HG03521 (cell line): Measurements from ENCODE around the gene CEACAM1.
"Not testable (repeated sequence)": the region's sequence is repeated elsewhere in the genome, so short reads cannot be mapped to it uniquely, and the experiment has no call there.

Source experiments
- ATAC-seq: cut with Tn5 transposase; IDR thresholded peaks from one replicate; pipeline ENCODE4 v1.9.1; 2021; ENCODE audit warnings: mild to moderate bottlenecking, moderate library complexity; ENCODE audit not compliant: unreplicated experiment

CEACAM1 gene

DNA sequence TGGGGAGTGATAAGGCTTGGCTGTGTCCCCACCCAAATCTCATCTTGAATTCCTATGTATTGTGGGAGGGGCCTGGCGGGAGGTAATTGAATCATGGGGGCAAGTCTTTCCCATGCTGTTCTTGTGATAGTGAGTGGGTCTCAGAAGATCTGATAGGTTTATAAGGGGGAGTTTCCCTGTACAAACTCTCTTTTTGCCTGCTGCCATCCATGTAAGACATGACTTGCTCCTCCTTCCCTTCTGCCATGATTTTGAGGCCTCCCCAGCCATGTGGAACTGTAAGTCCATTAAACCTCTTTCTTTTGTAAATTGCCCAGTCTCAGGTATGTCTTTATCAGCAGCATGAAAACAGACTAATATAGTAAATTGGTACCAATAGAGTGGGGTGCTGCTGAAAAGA, 20.8 kb upstream of the CEACAM1 start:
- not testable (repeated sequence) for ATAC-seq

DNA sequence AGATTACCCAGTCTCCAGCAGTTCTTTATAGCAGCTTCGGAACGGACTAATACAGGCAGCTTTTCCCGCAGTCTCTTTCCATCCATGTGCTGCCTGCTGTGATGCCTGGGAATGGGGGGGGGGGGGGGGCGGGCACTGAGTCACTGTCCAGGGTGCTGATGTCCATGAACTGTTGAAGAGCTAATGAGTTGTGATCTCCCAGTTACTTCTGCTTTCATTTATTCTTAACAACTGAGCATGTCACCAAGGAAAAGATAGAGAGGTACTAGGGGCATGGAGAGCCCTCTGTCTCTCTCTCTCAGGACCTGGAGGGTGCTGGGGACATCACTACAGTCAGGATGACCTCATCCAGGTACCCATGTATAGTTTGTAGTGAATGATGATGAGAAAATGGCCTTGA, 20.3 kb upstream of the CEACAM1 start:
- no peak for ATAC-seq

DNA sequence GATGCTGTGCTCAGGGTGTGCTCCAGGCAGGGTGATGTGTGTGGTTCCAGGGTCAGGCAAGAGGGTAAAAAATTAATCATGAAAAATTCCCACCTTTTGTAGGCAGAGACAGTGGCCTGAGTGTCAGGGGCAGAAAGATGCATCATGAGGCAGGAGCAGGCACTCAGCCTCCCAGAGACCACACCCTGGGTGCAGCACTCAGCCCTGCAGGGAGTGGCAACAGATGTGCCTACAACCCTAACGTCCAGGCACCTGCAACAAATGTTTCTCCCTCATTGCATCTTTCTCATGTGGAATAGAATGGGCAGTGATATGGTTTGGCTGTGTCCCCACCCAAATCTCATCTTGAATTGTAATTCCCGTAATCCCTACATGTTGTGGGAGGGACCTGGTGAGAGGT, 19.6 kb upstream of the CEACAM1 start:
- ATAC-seq: no peak

DNA sequence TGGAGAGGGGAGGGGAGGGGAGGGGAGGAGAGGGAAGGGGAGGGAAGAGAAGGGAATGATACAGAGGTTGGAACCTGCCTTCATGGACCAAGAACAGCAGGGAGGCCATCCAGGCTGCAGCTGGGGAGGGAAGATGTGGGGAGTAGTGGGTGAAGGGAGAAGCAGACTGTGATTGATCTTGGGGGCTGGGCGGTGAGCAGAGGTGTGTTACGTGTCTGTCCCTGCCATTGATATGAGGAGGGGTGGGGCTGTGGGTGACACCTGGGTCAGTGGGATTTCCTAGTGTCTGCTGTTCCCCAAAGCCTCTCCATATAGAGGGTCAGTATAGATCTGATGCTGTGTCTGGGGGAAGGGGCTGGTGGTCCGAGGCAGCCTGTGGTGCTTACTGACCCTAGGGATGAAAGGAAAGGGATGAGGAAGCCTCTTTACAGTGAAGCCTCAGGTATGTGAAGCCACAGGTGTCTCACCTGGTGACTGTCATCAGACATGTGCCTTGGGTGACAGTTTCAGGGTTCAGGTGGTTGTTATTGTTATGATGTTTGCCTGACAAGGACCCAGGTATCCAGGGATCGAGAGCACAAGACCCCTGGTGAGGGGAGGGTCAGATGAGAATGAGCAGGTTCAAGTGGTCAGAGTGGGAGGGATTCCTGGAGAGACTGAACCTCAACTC, 18.7 kb upstream of the CEACAM1 start:
- ATAC-seq: no peak

DNA sequence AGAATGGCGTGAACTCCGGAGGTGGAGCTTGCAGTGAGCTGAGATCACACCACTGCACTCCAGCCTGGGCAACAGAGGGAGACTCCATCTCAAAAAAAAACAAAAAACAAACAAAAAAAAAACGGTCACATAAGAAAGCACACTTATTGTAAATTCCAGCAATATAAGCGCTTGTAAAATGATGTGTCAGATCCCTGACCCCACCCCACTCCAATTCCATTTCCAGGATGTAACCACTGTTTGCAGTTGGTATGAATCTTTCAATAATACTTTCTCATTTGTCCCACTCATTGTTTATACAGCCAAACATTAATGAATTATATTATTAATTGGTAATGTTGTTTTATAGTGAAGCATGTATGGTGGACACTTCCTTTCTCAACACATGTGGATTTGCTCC, 15.9 kb upstream of the CEACAM1 start:
- ATAC-seq: no peak

DNA sequence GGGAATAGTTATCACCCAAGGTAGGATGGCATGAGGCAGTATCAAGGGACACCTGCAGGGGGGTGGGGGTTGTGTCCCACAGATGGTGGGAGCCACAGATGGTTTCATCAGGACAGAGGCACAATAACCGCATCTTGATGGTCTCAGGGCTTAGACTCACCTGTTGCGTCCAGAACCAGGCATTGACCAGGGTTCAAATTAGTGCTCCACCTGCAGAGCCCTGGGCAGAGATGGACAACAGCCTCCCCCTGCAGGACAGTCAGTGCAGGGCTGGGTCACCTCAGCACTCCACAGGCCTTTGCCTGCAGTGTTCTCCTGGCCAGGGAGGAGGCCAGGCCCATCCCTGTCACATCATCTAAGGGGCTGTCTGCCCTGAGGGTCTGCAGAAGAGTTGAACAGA, 14.5 kb upstream of the CEACAM1 start:
- ATAC-seq: no peak

DNA sequence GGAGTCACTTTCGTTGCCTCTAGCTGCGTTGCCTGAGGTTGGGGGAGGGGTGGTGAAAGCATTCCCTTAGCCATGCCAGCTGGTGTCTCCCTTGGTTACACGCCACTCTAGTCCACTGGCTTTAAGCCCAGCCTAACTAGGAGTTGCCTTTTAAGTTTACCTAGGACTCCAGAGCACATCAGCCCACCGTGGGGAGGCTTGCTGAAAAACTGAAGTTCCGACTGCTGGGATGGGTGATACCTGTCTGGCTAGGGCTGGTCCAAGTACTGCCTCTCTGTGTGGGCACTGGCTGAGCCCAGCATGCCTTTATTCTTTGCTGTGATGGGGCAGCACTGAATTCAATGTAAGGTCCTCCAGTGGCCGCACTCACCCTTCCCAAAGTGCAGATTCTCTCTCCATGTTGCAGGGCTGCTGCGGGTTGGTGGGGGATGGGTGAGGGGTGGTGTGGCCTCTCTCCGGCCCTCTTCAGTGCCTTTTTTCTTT, 11.8 kb upstream of the CEACAM1 start:
- no peak for ATAC-seq

DNA sequence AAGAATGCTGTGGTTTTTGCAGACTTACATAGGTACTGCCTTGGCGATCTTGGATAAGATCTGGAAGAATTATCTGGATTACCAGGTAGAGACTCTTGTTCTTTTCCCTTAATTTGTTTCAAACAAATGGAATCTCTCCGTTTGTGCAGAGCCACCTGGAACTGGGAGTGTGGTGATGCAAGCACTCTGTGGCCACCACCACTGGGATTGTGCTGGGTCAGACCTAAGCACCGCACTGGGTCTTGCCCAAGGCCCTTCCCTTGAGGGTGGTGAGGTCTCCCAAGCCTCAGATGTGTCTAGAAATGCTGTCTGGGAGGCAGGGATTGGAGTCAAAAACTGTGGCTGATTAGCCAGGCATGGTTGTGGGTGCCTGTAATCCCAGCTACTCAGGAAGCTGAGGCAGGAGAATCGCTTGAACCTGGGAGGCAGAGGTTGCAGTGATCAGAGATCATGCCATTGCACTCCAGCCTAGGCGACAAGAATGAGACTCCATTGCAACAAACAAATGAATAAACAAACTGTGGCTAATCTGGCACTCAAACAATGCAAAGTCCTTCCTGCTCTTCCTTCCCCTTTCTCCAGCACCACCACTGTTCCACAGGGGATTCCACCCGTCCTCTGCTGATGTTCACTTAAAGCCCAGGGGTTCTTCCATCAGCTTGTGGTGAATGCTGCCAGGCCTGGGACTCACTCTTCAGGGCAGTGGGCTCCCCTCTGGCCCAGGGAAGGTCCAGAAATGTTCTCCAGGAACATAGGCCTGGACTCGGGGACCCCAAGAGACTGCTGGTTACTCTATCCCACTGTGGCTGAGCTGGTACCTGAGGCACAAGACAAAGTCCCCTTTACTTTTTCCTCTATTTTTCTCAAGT, 10.8 kb upstream of the CEACAM1 start:
- ATAC-seq: no peak

DNA sequence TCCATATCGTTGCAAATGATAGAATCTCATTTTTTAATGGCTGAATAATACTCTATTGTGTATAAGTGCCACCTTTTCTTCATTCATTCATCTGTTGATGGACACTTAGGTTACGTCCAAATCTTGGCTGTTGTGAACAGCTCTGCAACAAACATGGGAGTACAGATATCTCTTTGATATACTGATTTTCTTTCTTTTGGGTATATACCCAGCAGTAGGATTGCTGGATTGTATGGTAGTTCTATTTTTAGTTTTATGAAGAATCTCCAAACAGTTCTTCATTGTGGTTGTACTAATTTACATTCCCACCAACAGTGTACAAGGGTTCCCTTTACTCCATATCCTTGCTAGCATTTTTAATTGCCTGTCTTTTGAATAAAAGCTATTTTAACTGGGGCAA, 7.0 kb upstream of the CEACAM1 start:
- not testable (repeated sequence) for ATAC-seq

DNA sequence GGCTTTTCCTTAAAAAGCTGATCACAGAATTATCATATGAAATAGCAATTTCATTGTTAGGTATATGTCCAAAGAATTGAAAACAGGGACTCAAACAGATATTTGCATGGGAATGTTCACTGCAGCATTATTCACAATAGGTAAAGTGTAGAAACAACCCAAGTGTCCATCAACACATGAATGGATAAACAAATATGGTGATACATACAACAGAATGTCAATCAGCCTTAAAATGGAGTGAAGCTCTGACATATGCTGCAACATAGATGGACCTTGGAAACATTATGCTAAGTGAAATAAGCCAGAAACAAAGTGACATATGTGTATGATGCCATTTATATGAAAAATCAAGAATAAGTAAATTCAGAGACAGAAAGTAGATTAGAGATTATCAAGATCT, 6.1 kb upstream of the CEACAM1 start:
- ATAC-seq: no peak

DNA sequence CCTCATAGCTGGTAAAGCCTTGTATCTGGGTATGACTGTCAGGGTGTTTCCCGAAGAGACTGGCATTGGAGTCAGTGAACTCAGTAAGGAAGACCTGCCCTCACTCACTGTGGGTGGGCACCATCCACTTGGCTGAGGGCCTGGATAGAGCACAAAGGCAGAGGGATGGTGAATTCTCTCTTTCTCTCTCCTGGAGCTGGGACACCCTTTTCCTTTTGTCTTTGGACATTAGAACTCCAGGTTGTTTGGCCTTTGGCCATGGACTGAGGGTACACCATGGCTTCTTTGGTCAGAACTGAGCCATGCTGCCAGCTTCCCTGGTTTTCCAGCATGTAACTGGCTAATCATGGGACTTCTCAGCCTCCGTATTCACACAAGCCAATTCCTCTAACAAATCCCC, 4.6 kb upstream of the CEACAM1 start:
- no peak for ATAC-seq

DNA sequence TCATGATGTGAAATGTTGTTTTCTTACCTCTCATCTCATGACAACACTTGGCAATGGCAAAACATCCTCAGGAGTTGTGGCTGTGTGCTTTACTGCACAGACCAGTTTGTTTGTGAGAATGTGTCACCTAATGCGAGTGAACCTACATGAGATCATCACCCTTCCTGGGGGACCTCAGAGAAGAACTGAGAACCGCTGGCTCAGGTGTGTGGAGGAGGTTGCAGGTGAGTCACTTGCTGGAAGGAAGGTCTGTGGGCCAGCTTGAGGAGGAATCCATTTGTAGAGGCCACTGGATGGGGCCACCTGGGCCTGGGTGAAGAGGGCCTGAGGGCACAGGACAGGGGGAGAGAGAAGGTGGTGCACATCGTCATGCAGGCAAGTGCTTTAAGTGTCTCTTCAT, 3.0 kb upstream of the CEACAM1 start:
- ATAC-seq: no peak

DNA sequence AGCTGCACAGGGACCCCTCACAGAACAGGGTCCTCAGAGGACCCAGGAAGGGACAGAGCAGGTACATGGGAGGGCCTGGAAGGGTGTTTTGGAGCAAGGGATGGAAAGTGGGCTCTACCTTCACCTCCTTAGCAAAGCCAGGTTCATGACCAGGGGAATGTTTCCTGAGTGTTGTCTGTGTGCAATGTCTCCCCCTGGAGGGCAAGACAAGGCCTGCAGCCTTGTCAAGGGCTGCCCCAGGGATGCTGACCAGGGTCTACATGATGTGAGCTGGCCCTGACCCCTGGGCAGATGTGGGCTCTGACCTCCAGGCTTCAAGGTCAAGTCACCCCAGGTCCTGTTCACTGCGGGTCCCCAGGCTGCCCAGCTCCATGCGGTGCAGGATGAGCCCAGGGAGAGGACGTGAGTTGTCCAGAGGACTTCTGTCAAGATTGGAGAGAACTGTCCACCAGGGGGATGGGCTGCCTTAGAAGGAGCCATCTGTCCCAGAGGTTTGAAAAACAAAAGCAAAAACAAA, 1.0 kb upstream of the CEACAM1 start:
- ATAC-seq: no peak

DNA sequence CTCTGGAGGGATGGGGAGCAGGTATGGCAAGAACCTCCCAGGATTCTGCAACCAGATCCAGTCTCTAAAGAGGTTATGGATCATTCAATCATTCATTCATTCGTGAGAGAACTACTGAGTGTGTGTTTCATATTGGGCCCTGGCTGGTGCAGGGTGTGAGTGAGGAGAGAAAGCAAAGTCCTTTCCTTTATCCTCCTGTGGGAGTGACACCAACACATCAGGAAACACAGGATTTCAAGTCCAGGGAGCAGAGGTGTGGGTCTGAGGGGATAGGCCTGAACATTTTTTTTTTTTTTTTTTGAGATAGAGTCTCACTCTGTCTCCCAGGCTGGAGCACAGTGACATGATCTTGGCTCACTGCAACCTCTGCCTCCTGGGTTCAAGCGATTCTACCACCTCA, 3.3 kb downstream of the CEACAM1 start:
- ATAC-seq: no peak

DNA sequence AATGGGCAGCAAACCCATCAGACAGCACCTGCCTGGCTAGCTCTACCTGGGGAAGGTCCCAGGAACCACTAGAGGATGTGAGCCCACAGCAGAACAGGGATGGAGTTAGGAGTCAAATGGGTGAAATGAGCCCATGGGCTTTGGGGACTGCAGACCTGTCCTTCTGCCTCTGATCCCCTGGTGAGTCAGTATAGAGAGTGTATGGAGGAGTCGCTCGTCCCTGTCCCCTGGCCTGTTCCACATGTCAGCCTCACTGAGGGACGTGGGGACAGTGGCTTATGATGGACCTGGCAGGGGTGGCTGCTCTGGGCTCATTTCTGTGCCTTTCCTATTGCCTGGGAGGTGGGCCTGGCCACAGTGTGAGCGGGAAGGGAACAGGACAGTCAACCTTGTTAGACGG, 4.0 kb downstream of the CEACAM1 start:
- no peak for ATAC-seq

DNA sequence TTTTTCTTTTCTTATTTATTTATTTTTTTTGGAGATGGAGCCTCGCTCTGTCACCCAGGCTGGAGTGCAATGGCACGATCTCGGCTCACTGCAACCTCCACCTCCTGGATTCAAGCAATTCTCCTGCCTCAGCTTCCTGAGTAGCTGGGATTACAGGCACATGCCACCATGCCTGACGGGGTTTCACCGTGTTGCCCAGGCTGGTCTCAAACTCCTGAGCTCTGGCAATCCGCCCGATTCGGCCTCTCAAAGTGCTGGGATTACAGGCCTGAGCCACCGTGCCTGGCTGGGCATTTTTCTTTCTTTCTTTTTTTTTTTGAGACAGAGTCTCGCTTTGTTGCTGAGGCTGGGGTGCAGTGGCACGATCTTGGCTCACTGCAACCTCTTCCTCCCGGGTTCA, 6.0 kb downstream of the CEACAM1 start:
- not testable (repeated sequence) for ATAC-seq

DNA sequence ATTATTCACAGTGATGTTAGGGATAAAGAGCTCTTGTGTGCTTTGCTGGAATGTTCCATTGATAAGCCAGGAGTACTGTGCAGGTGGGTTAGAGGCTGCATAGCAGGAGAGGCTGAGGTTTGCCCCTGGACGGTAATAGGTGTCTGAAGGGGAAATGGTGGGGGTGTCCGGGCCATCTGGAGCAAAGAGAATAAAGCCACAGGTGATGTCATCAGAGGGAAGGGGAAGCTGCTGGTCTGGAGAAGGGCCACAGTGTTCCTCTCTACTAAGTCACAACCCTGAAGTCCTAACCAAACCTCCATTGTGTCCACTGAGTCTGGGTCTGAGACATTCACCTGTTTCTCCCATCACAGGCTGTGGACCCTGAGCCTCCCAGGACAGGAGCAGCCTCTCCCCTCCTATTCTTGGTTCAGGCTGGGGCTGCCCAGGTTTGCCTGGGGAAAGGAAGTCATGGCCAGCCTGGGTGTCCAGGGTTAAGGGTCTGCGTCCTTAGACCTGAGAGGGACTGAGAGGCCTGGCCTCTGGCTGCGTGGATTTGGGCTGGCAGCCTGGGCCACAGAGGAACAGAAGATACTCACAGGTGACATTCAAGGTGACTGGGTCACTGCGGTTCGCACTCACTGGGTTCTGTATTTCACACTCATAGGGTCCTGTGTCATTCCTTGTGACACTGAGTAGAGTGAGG, 6.8 kb downstream of the CEACAM1 start:
- ATAC-seq: no peak

DNA sequence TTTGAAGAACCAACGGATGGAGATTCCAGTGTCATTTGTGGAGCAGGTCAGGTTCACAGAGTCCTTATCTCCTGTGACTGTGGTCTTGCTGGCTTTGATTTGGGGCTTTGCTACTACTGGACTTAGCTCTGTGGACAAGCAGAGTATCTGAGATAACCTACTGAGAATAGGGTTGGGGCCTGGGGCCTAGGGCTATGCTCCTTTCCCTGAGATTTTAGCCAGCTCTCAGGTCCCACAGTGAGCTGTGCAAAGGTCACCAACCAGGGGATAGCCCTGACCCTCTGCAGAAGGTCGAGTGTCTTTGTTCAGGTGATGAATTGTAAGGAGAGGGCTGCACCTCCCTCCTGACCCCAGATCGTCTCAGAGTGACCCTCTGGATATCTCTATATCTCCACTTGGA, 9.2 kb downstream of the CEACAM1 start:
- no peak for ATAC-seq

DNA sequence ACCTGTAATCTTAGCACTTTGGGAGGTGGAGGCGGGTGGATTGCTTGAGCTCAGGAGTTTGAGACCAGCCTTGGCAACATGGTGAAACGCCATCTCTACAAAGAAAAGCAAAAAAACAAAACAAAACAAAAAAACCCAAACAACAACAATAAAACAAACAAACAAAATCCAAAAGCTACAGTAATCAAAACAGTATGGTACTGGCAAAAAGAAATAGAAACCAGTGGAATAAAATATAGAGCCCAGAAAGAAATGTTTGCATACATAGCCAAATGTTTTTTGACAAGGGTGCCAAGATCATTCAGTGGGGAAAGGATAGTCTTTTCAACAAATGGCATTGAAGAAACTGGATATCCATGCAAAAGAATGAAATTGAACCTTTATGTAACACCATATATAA, 11.5 kb downstream of the CEACAM1 start:
- ATAC-seq: no peak

DNA sequence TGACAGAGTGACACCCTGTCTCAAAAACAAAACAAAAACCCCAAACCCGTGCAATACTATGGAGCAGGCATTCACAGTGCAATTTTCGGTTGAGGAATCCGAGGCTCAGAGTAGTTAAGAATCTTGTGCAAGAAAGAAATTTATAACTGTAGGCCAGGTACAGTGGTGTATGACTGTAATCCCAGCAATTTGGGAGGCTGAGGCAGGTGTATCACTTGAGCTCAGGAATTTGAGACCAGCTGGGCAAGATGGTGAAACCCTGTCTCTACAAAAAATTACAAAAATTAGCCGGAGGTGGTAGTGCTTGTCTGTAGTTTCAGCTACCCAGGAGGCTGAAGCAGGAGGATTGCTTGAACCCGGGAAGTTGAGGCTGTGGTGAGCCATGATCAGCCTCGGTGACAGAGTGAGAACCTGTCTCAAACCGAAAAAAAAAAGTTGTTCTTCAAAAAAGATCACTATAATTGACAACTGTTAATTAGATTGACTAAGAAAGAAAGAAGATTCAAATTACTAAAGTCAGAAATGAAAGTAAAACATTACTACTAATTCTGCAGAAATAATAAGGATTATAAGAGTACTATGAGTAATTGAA, 12.9 kb downstream of the CEACAM1 start:
- ATAC-seq: no peak

DNA sequence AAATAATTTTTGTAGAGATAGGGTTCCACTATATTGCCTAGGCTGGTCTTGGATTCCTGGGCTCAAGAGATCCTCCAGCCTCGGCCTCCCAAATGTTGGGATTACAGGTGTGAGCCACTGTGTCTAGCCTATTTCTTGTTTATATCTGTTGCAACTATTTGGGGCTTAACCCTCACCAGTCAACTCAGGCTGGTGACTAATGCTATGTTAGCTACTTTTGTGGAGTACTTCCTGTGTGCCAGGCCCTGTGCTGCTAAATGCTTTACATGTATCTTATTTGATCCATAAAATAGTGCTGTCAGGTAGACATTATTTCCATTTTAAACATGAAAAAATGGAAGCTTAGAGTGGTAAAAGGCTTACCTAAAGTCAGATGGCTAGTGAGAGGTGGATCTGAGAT, 13.8 kb downstream of the CEACAM1 start:
- no peak for ATAC-seq
